Activated naive CD4-positive, alpha-beta T cell treated with anti-CD3 and anti-CD28 coated beads, Interleukin-2, amount 50 U/mL, for 72 hours (primary cell): ENCODE data around the gene BCAT1. TPM values are rescaled to one million over a fixed set of nuclear protein-coding genes. Genes with fewer than 3 reads are reported as not detected.

Experiments
- ATAC-seq, 2 donors: fragments of 150-1000 bp; cut with Tn5 transposase; 2 replicates each; pipeline ENCODE4 v1.10.0; 2021; ENCODE audit warnings: mild to moderate bottlenecking in 2 of 2, moderate library complexity in 2 of 2
- DNase-seq, 2 donors: peaks; one replicate each; pipeline ENCODE4 v3.0.0; 2021 to 2022; ENCODE audit warnings: low spot score in 2 of 2
- H3K27ac Mint-ChIP-seq, 2 donors: one replicate each; pipeline ENCODE4 v1.8.0; 2022; ENCODE audit warnings: mild to moderate bottlenecking in 2 of 2, mixed read lengths in 2 of 2
- H3K36me3 Mint-ChIP-seq, 2 donors: one replicate each; pipeline ENCODE4 v1.8.0; 2022; ENCODE audit warnings: mixed read lengths in 2 of 2
- H3K9me3 Mint-ChIP-seq, 2 donors: one replicate each; pipeline ENCODE4 v1.8.0; 2022; ENCODE audit warnings: mixed read lengths in 2 of 2
- total RNA-seq, 2 donors: library from RNA; stranded (reverse); gene quantifications; one replicate each; pipeline ENCODE4 v1.2.3, GENCODE V29; 2022

The BCAT1 gene
- total RNA-seq, 2 donors from 2014 or later, result 6.3 to 42.8 TPM

DNA sequence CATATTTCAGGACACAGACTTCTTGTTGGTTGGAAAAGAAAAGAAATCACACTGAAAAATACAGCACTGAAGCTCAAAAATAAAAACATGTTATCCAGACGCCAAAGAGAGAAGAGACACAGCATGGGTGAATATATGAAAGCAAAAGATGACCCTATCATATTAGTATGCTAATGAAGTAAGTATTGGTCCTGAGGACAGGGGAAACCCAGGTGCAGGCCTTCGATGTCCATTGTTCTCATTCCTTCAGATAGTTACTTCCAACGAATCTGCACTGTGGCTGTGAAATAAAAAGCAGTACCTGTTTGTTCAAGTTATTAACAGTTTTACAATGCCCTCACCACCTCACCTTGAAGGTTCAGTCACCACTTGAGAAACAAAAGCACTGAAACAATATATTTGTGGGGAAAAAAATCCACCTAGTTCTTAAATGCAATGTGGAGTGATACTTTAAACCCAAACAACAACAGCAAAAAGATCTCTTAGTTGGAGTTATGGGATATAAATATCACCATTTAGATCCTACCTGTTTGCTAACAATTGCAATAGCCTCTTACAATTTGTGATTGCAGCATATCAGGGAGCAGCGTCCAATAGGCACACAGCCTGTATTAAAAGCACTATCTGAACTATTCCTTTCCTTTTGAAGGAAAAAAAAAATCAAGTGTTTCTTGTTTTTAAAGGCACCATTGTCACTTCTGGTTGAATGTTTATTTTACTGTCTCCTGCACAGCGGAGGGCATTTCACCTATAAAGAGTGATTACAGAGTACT, 188.1 kb downstream of the BCAT1 start:
- Mint-ChIP-seq H3K27ac (no peak overlapping the region), H3K9me3 (no peaks in the 10 kb centered on the region), H3K36me3 (peaks cover 0 to 5% of the 10 kb centered on the region in 2 donors)
- DNase-seq, result no peak
- ATAC-seq, result no peak

DNA sequence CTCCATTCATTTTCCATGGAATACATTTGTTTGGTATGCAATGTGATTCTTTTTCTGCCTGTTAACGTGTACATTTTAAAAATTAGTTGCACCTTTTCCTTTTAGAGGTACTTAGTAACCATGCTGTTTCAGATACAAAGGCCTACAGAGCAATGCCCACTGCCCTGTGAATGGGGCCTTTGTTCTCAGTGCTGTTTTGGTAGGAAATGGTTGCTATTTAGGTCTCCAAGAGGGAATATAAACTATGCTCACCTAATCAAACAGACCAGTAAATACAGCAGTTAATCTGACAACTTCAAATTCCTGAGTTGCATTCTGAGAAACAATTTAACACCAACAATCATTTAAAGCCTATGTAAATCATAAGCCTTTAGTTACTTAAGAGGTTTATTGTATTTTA, 188.7 kb downstream of the BCAT1 start:
- Mint-ChIP-seq H3K27ac (no peak overlapping the region), H3K9me3 (no peaks in the 10 kb centered on the region), H3K36me3 (no peaks in the 10 kb centered on the region)
- no peak for ATAC-seq
- DNase-seq, result no peak

Other genes with a start within 250 kb of the BCAT1 start
- gene DNAI7, start 246.1 kb upstream of the BCAT1 start, total RNA-seq, result under 1 TPM in 1 of 2 donors, not detected in 1; 0.35 TPM
- gene ETFRF1, start 246.1 kb upstream of the BCAT1 start, total RNA-seq, result 10 to 100 TPM; 10.6 to 15.6 TPM